Measurements from ENCODE around the gene USP3. TPM values are rescaled to one million over a fixed set of nuclear protein-coding genes. Genes with fewer than 3 reads are reported as not detected.
A peak's percentile ranks its signal among the peaks of the same experiment; 100 is the strongest.

Gene USP3
- total RNA-seq, 1 experiment from 2014 or later: 28.0 TPM

DNA sequence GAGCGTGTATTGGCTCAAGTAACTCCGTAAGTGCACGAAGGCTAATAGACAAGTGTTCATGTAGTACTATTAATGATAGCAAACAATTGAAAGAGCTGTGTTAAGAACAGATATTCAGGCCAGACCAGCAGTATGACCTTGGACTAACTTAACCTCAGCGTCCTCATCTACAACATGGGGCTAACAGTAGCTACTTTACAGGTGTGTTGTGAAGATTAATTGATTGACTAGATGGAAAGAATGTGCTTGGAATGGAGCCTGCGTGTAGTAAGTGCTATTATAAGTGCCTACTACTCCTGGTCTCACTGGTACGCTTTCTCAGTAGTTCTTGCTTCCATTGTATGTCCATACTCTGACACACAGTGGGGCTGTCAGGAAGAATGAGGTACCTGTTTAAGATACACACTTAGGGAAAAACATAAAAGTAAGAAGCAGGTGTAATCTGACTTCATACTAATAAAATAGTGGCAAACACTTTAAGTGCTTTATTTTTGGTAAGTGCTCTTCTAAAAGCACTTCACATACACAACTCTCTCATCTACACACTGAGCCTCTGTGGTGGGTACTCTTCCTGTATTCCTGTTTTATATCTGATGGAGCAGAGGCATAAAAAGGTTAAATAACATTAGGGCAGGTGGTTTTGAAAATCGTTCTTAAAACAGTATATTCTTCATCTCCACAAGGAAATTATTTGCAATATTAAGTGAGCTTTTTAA, 68.5 kb downstream of the USP3 start:
- Histone ChIP-seq H3K4me1 (replicated peaks) (no peaks in the 10 kb centered on the region), H3K27me3 (replicated peaks) (no peaks in the 10 kb centered on the region), H3K27ac (no peak overlapping the region), H3K9me3 (replicated peaks) (no peaks in the 10 kb centered on the region), H3K36me3 (peaks cover 39% of the 10 kb centered on the region), H3K4me3 (no peak overlapping the region)
- DNase-seq (ENCODE audit: low read depth in 1 of 2, low spot score in 2 of 2): no peak

DNA sequence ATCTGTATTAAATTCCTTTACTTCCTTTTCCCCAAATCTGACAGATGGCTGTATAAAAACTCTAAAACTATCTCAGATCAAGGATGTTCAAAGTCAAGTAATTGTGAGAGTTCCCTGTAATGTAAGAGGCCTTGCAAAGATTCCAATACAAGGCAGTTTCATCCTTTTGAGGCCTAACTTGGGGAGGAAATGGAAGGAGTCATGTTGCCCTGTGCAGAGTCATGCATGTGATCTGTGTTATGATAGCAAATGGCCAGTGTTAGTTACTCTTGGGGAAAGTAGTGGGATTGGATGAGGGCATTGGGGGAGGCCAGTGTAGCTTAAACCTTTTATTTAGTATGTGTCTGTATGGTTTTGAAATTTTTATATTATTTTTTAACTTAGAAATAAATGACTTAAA, 69.1 kb downstream of the USP3 start:
- Histone ChIP-seq H3K9me3 (replicated peaks) (no peaks in the 10 kb centered on the region), H3K27ac (no peak overlapping the region), H3K27me3 (replicated peaks) (no peaks in the 10 kb centered on the region), H3K4me3 (no peak overlapping the region), H3K36me3 (peaks cover 38% of the 10 kb centered on the region), H3K4me1 (replicated peaks) (no peaks in the 10 kb centered on the region)
- DNase-seq (ENCODE audit: low read depth in 1 of 2, low spot score in 2 of 2): no peak

DNA sequence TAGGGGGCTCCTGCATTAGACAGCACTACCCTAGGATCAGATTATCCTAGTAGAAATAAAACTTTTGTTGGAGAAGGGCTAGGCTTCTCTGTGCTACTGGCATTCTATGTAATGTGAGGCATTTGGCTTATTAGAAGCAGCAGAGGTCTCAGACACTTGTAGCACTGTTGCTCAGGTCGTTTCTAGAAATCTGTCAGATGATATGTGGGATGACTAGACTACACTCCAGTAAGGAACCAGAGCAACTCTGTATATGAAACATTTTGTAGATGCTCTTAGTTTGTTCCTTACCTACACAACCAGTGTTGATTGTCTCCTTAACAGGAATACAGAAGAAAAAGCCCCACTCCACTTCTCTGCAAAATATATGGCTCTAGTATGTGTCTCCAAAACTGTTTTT, 70.9 kb downstream of the USP3 start:
- Histone ChIP-seq H3K36me3 (peaks cover 32% of the 10 kb centered on the region), H3K4me3 (no peak overlapping the region), H3K9me3 (replicated peaks) (no peaks in the 10 kb centered on the region), H3K27ac (no peak overlapping the region), H3K27me3 (replicated peaks) (no peaks in the 10 kb centered on the region), H3K4me1 (replicated peaks) (no peaks in the 10 kb centered on the region)
- DNase-seq (ENCODE audit: low read depth in 1 of 2, low spot score in 2 of 2): no peak

DNA sequence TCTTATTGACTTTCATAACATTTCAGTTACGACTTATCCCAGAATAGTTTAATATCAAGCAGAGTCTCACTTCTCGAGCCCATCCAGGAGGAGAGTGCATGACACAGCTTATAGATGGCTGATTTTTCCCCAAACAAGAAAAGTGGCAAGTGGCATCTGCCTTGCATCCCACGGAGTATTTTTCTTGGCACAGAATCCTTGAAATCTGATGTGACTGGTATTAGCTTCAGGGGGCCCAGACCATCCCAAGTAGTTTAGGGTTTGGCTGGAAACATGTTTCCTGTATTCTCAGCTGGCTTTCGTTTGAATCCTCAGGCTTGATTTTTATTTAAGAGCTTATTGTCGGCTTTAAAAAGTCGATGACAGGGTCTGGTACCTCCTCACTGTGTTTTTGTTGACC, 72.0 kb downstream of the USP3 start:
- no peaks in the 10 kb centered on the region for H3K9me3 ChIP-seq (replicated peaks)
- peaks cover 22% of the 10 kb centered on the region for H3K36me3 ChIP-seq
- no peak overlapping the region for H3K4me3 ChIP-seq
- H3K4me1 ChIP-seq (replicated peaks): no peaks in the 10 kb centered on the region
- no peak for DNase-seq (ENCODE audit: low read depth in 1 of 2, low spot score in 2 of 2)
- H3K27ac ChIP-seq: no peak overlapping the region
- H3K27me3 ChIP-seq (replicated peaks): no peaks in the 10 kb centered on the region

DNA sequence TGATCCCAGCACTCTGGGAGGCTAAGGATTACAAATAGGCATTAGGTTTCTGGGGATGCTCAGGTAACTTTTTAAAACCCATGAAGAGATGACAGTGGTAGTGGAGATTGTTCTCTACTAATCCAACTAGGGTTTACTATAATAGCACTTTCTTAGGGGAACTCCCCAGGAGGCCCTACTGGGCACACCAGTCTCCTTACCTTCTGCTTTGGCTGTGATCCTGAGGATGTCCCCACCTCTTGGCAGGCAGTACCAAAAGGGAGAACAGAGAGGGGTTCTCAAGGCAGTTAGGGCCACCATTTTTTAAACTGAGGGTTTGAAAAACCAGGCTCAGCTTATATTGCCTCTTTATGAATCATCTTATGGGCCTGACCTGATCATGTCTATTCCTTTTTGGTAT, 77.8 kb downstream of the USP3 start:
- no peaks in the 10 kb centered on the region for H3K27me3 ChIP-seq (replicated peaks)
- no peaks in the 10 kb centered on the region for H3K9me3 ChIP-seq (replicated peaks)
- peaks cover under 1% of the 10 kb centered on the region for H3K4me1 ChIP-seq (replicated peaks)
- peaks cover 35% of the 10 kb centered on the region for H3K36me3 ChIP-seq
- H3K27ac ChIP-seq: no peak overlapping the region
- no peak for DNase-seq (ENCODE audit: low read depth in 1 of 2, low spot score in 2 of 2)
- no peak overlapping the region for H3K4me3 ChIP-seq

DNA sequence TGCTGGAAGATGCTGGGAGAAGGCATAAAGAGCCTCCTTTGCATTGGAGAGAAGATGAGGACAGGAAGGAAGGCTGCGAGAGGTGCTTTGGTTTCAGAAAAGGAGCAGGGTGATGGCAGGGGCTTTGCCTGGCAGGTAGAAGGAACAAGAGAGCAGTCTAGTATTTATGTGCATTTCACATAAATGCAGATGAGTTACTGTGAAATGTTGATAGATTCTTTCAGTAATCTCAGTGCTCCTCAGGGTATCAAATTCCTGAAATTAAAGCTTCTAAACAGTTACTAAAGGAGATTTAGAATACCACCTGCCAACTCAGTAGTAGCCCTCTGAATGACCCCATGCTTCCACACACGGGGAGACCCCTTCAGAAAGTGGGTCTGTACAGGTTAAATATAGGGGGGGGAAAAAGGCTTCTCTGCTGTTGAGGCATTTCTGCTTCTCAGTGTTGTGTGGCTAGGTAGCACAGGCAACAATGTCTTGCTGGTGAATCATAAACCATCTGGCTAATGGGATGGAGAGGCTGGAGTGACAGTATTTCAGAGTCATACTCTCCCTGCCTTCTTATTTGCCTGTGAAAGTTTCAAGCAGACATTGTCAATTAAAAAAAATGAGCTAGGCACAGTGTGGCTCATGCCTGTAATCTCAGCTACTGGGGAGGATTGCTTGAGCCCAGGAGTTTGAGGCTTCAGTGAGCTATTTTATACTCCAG, 78.5 kb downstream of the USP3 start:
- Histone ChIP-seq H3K4me3 (no peak overlapping the region), H3K9me3 (replicated peaks) (no peaks in the 10 kb centered on the region), H3K27ac (no peak overlapping the region), H3K4me1 (replicated peaks) (peaks cover 6% of the 10 kb centered on the region), H3K27me3 (replicated peaks) (no peaks in the 10 kb centered on the region), H3K36me3 (peaks cover 35% of the 10 kb centered on the region)
- no peak for DNase-seq (ENCODE audit: low read depth in 1 of 2, low spot score in 2 of 2)

DNA sequence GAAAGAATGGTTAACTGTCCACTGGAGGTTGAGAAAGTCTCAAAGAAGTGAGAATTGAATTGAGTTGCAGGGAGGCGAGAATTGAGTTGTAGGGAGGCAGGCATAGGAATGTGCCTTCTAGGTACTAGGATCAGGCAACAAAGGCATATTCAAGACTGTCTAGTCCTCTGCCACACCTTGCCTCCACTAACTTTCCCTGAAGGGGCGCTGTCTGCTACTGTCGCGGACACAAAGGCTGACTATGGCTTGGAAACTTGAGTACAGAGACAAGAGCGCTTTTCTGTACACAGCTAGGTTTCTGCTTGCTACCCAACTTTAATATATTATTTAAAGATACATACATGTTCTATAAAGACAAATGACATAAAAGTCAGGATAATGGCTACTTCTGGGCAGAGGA, 82.4 kb downstream of the USP3 start:
- Histone ChIP-seq H3K27me3 (replicated peaks) (no peaks in the 10 kb centered on the region), H3K36me3 (peaks cover 69% of the 10 kb centered on the region)

DNA sequence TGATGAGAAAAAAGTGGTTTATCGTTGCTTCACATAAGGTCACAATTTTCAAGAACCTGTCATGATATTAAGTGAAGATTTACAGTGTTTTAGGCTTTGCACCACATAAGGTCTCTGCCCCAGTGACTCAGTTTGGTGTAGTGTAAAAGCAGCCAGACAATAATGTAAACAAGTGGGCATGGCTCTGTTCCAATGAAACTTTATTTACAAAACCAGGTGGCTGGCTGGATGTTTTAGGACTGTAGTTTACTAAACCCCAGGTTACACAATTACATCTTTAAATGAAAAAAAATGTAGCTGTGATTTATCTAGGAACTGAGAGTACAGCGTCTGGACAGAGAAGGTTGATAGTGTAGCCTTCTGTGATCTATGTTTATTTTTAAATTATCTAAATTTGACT, 83.1 kb downstream of the USP3 start:
- H3K27ac ChIP-seq: no peak overlapping the region
- H3K4me1 ChIP-seq (replicated peaks): peaks cover 6% of the 10 kb centered on the region
- peaks cover 67% of the 10 kb centered on the region for H3K36me3 ChIP-seq
- DNase-seq (ENCODE audit: low read depth in 1 of 2, low spot score in 2 of 2): peak in 1 of 2 experiments; percentile 34
- no peaks in the 10 kb centered on the region for H3K9me3 ChIP-seq (replicated peaks)
- no peaks in the 10 kb centered on the region for H3K27me3 ChIP-seq (replicated peaks)
- H3K4me3 ChIP-seq: no peak overlapping the region

More for the DNA sequence above, 82.4 kb downstream of the USP3 start:
- peaks cover 6% of the 10 kb centered on the region for H3K4me1 ChIP-seq (replicated peaks)
- H3K27ac ChIP-seq: no peak overlapping the region
- no peak overlapping the region for H3K4me3 ChIP-seq
- no peaks in the 10 kb centered on the region for H3K9me3 ChIP-seq (replicated peaks)
- DNase-seq (ENCODE audit: low read depth in 1 of 2, low spot score in 2 of 2): no peak

DNA sequence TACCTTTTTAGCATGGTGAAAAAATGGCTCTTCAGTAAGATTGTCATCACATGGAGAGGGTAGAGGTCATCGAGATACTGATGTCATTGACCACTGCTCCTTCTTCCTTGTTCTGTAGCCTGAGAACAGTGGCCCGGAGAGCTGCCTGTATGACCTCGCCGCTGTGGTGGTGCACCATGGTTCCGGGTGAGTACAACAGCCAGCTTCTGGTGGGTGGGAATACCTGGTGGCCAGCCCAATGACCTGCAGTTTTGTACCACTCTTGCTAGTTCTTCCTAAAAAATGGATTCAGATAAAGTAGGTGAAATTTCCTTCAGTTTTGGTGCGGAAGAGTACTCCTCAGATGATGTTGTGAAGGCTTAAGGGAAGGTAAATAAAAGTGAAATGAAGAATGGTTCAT, 84.4 kb downstream of the USP3 start:
- no peak for DNase-seq (ENCODE audit: low read depth in 1 of 2, low spot score in 2 of 2)
- Histone ChIP-seq H3K27me3 (replicated peaks) (no peaks in the 10 kb centered on the region), H3K4me3 (no peak overlapping the region), H3K9me3 (replicated peaks) (no peaks in the 10 kb centered on the region), H3K27ac (no peak overlapping the region), H3K4me1 (replicated peaks) (peaks cover 6% of the 10 kb centered on the region), H3K36me3 (peaks cover 70% of the 10 kb centered on the region)

DNA sequence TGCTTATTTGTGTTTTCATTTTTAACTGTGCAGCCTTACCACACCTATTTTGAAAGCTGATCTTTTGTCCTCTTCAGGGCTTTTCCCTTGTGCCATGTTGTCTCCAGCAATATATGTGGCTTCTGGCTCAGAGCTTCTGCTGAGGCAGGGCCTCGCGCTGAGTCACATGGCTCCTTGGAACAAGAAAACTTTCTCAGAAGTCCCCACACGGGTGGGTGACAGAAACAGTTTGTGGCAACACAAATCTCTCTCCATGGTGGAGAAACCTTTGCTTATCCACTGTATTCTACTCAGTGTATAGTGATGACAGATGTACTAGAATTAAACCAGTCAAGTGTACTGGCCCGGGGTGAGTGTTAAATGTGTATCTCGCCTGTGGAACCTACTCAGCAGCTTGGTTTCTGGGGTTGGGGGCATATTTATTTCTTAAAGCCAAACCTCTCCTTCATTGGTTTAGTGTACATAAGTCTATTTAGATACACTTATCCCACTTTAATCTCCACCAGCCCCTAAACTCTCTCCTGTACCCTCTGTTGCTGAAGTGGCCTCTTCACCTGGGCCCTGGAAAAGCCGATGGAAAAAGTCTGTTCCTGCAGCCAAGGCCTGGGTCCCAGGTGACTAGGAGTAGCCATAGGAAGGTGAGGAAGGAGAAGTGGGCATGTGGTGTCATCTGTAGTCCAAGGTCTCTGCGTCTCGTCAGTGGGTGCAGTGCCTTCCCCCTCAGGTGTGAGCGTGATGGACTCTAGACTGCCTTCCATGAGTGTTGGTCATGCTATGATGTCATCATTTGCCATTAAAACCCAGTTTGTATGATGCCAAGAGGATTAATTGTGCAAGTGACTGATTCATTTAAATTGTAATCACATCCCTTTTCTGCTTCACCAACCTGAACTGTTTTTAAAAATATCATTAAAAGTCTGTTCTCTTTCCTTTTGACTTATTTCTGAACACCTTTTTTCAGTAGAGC, 89.6 kb downstream of the USP3 start:
- Histone ChIP-seq H3K9me3 (replicated peaks) (no peaks in the 10 kb centered on the region), H3K27me3 (replicated peaks) (no peaks in the 10 kb centered on the region), H3K4me3 (no peak overlapping the region), H3K27ac (no peak overlapping the region), H3K4me1 (replicated peaks) (peaks cover 20% of the 10 kb centered on the region), H3K36me3 (peaks cover 41% of the 10 kb centered on the region)
- DNase-seq (ENCODE audit: low read depth in 1 of 2, low spot score in 2 of 2): no peak

DNA sequence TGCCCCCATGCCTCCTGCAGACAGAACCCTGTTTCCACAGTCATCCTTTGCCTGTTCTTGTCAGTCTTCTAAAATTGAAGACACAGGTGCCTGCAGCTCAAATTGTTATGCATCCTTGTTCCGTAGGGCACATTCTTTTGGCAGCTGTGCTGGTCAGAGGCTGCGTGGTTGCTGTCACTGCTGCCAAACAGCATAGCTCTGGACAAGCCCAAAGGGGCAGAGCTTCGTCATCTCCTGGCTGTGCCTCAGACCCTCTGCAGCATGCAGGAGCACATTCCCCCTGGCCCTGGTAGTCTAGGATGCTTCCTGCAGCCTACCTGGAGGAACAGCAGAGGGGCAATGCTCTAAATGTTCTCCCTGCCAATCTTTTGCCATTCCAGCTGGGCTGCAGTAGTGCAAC, 90.7 kb downstream of the USP3 start:
- no peak for DNase-seq (ENCODE audit: low read depth in 1 of 2, low spot score in 2 of 2)
- H3K9me3 ChIP-seq (replicated peaks): no peaks in the 10 kb centered on the region
- H3K27ac ChIP-seq: no peak overlapping the region
- no peaks in the 10 kb centered on the region for H3K27me3 ChIP-seq (replicated peaks)
- peaks cover 32% of the 10 kb centered on the region for H3K36me3 ChIP-seq
- no peak overlapping the region for H3K4me3 ChIP-seq
- H3K4me1 ChIP-seq (replicated peaks): peaks cover 22% of the 10 kb centered on the region

DNA sequence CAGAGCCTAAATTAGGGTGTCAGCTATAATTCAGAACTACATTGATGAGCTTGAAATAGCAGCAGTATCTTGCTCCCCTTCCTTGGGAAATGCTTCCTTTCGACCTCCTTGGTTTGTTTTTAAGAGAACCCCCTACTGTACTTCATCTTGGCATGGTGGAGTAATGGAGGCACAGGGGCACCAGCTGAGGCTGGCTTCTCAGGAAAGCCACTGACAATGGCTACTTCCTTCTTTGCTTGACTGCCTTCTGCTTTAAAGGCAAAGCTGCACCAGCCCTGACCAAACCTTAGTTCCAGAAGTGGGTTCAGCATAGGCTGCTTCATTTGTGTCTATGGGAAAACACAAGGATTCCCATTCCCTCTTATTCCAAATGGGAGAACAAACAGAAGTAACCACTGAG, 91.3 kb downstream of the USP3 start:
- peaks cover 28% of the 10 kb centered on the region for H3K4me1 ChIP-seq (replicated peaks)
- peaks cover 26% of the 10 kb centered on the region for H3K36me3 ChIP-seq
- DNase-seq (ENCODE audit: low read depth in 1 of 2, low spot score in 2 of 2): no peak
- no peak overlapping the region for H3K4me3 ChIP-seq
- H3K9me3 ChIP-seq (replicated peaks): no peaks in the 10 kb centered on the region
- no peak overlapping the region for H3K27ac ChIP-seq
- no peaks in the 10 kb centered on the region for H3K27me3 ChIP-seq (replicated peaks)

DNA sequence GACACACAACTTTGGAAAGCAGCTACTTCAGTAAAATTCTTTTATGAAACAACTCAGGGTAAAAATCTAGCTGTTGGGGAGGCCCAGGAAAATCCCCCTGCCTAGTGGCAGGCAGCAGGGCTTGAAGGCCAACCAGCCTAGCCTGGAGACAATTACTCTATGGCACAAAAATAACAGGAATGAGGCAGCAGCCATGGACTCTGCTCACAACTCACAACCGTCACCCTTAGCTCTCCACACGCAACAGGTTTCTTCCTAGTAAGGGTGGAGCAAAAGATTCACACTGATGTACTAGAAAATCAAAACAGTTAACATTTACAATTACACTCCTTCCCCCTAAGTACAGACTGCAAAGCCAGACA, 92.3 kb downstream of the USP3 start:
- Histone ChIP-seq H3K9me3 (replicated peaks) (no peaks in the 10 kb centered on the region), H3K27me3 (replicated peaks) (no peaks in the 10 kb centered on the region), H3K27ac (no peak overlapping the region), H3K4me1 (replicated peaks) (peaks cover 34% of the 10 kb centered on the region), H3K36me3 (peaks cover 20% of the 10 kb centered on the region), H3K4me3 (no peak overlapping the region)
- no peak for DNase-seq (ENCODE audit: low read depth in 1 of 2, low spot score in 2 of 2)

Measured in SJSA1 (cell line).